IPS DF 4.7 (cell line): Measurements from ENCODE around the gene CRYBG2.
A peak's percentile ranks its signal among the peaks of the same experiment; 100 is the strongest.
"Not testable (repeated sequence)": the region's sequence is repeated elsewhere in the genome, so short reads cannot be mapped to it uniquely, and the experiment has no call there.

Experiments used
- DNase-seq: peaks from one replicate; pipeline ENCODE4 v3.0.0-alpha.2; 2013; ENCODE audit warnings: low spot score; ENCODE audit errors: extremely low read depth

Gene CRYBG2

GRCh38 chr1:26318338-26319064 lies 35.4 kb downstream of the CRYBG2 start:
- DNase-seq = no peak

- no peak for DNase-seq
These were observed 36.2 kb downstream of the CRYBG2 start, which contains the start of gene CD52 for GRCh38 chr1:26317612-26318337. CD52 (plus strand) TSS chr1:26317958; CDS start chr1:26318018, 60 bp downstream.

GRCh38 chr1:26317146-26317545 lies 36.8 kb downstream of the CRYBG2 start:
- DNase-seq = no peak

- DNase-seq = no peak
These were observed 37.8 kb downstream of the CRYBG2 start for GRCh38 chr1:26315874-26316850.

- no peak for DNase-seq
These were observed 39.4 kb downstream of the CRYBG2 start for GRCh38 chr1:26314501-26314900.

GRCh38 chr1:26307966-26308899 lies 45.7 kb downstream of the CRYBG2 start:
- DNase-seq = not testable (repeated sequence)

GRCh38 chr1:26307363-26307781 lies 46.6 kb downstream of the CRYBG2 start:
- no peak for DNase-seq

- peak; percentile 94 for DNase-seq
These were observed 47.4 kb downstream of the CRYBG2 start, which contains the start of gene UBXN11 for GRCh38 chr1:26306290-26307229. UBXN11 (minus strand) TSS chr1:26306636; CDS start chr1:26302883, 3,753 bp downstream.

GRCh38 chr1:26305667-26306289 lies 48.2 kb downstream of the CRYBG2 start:
- DNase-seq = no peak

GRCh38 chr1:26302733-26303405 lies 51.1 kb downstream of the CRYBG2 start:
- no peak for DNase-seq

GRCh38 chr1:26300578-26301275 lies 53.2 kb downstream of the CRYBG2 start:
- no peak for DNase-seq

- DNase-seq = no peak
These were observed 56.2 kb downstream of the CRYBG2 start for GRCh38 chr1:26297791-26298124.

GRCh38 chr1:26297057-26297790 lies 56.7 kb downstream of the CRYBG2 start:
- no peak for DNase-seq

GRCh38 chr1:26296340-26297056 lies 57.4 kb downstream of the CRYBG2 start:
- DNase-seq = no peak

GRCh38 chr1:26295194-26296138 lies 58.5 kb downstream of the CRYBG2 start:
- DNase-seq = no peak
